K562 (cell line): ENCODE measurements around the gene CUL9. TPM values are rescaled to one million over a fixed set of nuclear protein-coding genes. Genes with fewer than 3 reads are reported as not detected.

Source experiments
- BCLAF1 ChIP-seq, 2 experiments: fragments of 450-650 bp in 1 of 2; IDR thresholded peaks; 2 replicates each; pipeline ENCODE4 v1.6.1; 2011 to 2017; ENCODE audit warnings: low read depth in 2 of 2, antibody characterized with exemption in 1 of 2, borderline replicate concordance in 1 of 2, low read length in 1 of 2, mild to moderate bottlenecking in 1 of 2, mixed read lengths in 1 of 2; ENCODE audit not compliant: control insufficient read depth in 1 of 2
- CTCF ChIP-seq, 3 experiments: IDR thresholded peaks in 2 of 3; conservative IDR thresholded peaks in 1 of 3; 2 replicates each; pipeline ENCODE4 v1.5.1; 2011 to 2012; ENCODE audit warnings: low read length in 3 of 3, mild to moderate bottlenecking in 3 of 3, control low read depth in 2 of 3, improper control_type of control experiment in 1 of 3, inconsistent platforms in 1 of 3, low read depth in 1 of 3, mixed read lengths in 1 of 3, moderate library complexity in 1 of 3; ENCODE audit not compliant: insufficient read depth in 2 of 3
- HOXB6 ChIP-seq: fragments of 250-450 bp; sonication (Bioruptor Pico); IDR thresholded peaks from 2 replicates; pipeline ENCODE4 v1.5.1; 2022; ENCODE audit warnings: mild to moderate bottlenecking, borderline replicate concordance
- IRF2 ChIP-seq: sonication (generic); formaldehyde crosslinking; IDR thresholded peaks from 2 replicates; pipeline ENCODE4 v1.8.1; 2022; ENCODE audit warnings: mild to moderate bottlenecking, missing genetic modification reagents
- PATZ1 ChIP-seq: fragments of 250-450 bp; sonication (Bioruptor Pico); IDR thresholded peaks from 2 replicates; pipeline ENCODE4 v1.5.0; 2020; ENCODE audit warnings: mild to moderate bottlenecking, borderline replicate concordance
- REST ChIP-seq, 2 experiments: fragments of 450-650 bp; formaldehyde crosslinking in 1 of 2; IDR thresholded peaks; 2 replicates each; pipeline versions ENCODE4 v1.4.0 to v1.6.1; 2014 to 2020; ENCODE audit warnings: mild to moderate bottlenecking in 2 of 2, borderline replicate concordance in 1 of 2, low read depth in 1 of 2
- RFX1 ChIP-seq: fragments of 450-650 bp; IDR thresholded peaks from 2 replicates; pipeline ENCODE4 v1.6.1; 2016; ENCODE audit warnings: mild to moderate bottlenecking, moderate library complexity
- SMAD3 ChIP-seq: fragments of 450-650 bp; formaldehyde crosslinking; conservative IDR thresholded peaks from 2 replicates; pipeline ENCODE4 v1.4.0; 2020; ENCODE audit warnings: mild to moderate bottlenecking
- TBP ChIP-seq: optimal IDR thresholded peaks from 2 replicates; pipeline ENCODE3; 2011; ENCODE audit warnings: low read depth, low read length, improper control_type of control experiment
- polyA plus RNA-seq, 8 experiments: library from polyadenylated mRNA; depleted of rRNA in 4 of 8; stranded (reverse) in 5 of 8; unstranded in 3 of 8; fragments of >200 nt; fragmentation: Nextera tagmentation in 2 of 8; fragmentation: Illumina TruSeq in 1 of 8; extraction: Ambion mirVana in 2 of 8; extraction: Trizol in 1 of 8; gene quantifications; 2 replicates each; pipeline versions ENCODE4 v1.2.1 to v1.2.3, GENCODE V29; 2011 to 2014; ENCODE audit warnings: inconsistent platforms in 1 of 8, missing spikeins in 1 of 8
- total RNA-seq, 7 experiments: library from RNA; depleted of rRNA in 6 of 7; stranded (reverse); fragments of >200 nt in 6 of 7; fragmentation: Illumina TruSeq in 2 of 7; extraction: Trizol in 2 of 7; gene quantifications; 2 replicates each; pipeline versions ENCODE4 v1.2.1 to v1.2.3, GENCODE V29; 2011 to 2021; ENCODE audit warnings: low replicate concordance in 1 of 7

CUL9 gene
- total and polyA plus RNA-seq, 9 of the 15 experiments (the other 6 are each of a cell fraction or from before 2014, with no cell fraction given), result 0.50 to 20.7 (median 6.6) TPM

GRCh38 chr6:43246301-43247113 lies 64.5 kb downstream of the CUL9 start (continued):
- no peak for TF ChIP-seq BCLAF1 (IDR thresholded peaks at IDR 0.05; ENCODE audit: borderline replicate concordance in 1 of 2, control insufficient read depth in 1 of 2, low read depth in 2 of 2, low read length in 1 of 2)
- TF ChIP-seq CTCF (IDR thresholded peaks at IDR 0.05 in 2 of 3, conservative IDR thresholded peaks at IDR 0.05 in 1 of 3; ENCODE audit: insufficient read depth in 2 of 3, low read depth in 1 of 3, low read length in 3 of 3), result no peak; a peak in 1 of 6 replicates
- TF ChIP-seq REST (IDR thresholded peaks at IDR 0.05; ENCODE audit: borderline replicate concordance), result peak; percentile 85
- TF ChIP-seq REST (CRISPR knock-in tag; IDR thresholded peaks at IDR 0.05; ENCODE audit: low read depth), result 0 out of 2 replicates have a peak, but pooled peaks have one; percentile 16
- no peak for TF ChIP-seq SMAD3
- no peak for TF ChIP-seq HOXB6 (CRISPR knock-in tag)
- TF ChIP-seq RFX1, result no peak
- TF ChIP-seq PATZ1 (CRISPR knock-in tag), result no peak
- TF ChIP-seq TBP, result no peak
- TF ChIP-seq IRF2 (CRISPR knock-in tag), result no peak
